Activated naive CD4-positive, alpha-beta T cell treated with anti-CD3 and anti-CD28 coated beads, Interleukin-2, amount 50 U/mL, for 24 hours (primary cell): Measurements from ENCODE around the gene DCTN5.

Experiments used
- H3K27ac Mint-ChIP-seq: one replicate; pipeline ENCODE4 v1.8.0; 2021; ENCODE audit warnings: mild to moderate bottlenecking, mixed read lengths
- H3K27me3 Mint-ChIP-seq: one replicate; pipeline ENCODE4 v1.8.0; 2021; ENCODE audit warnings: mixed read lengths
- H3K36me3 Mint-ChIP-seq: one replicate; pipeline ENCODE4 v1.8.0; 2021; ENCODE audit warnings: mixed read lengths
- H3K4me1 Mint-ChIP-seq: one replicate; pipeline ENCODE4 v1.8.0; 2021; ENCODE audit warnings: mixed read lengths
- H3K4me3 Mint-ChIP-seq: one replicate; pipeline ENCODE4 v1.8.0; 2021; ENCODE audit warnings: mild to moderate bottlenecking, mixed read lengths
- H3K9me3 Mint-ChIP-seq: one replicate; pipeline ENCODE4 v1.8.0; 2021; ENCODE audit warnings: mixed read lengths

Gene DCTN5

GRCh38 chr16:23635958-23636357 is 5.3 kb upstream of the DCTN5 start:
- Mint-ChIP-seq H3K36me3 (peaks cover 10% of the 10 kb centered on the region), H3K9me3 (no peaks in the 10 kb centered on the region), H3K27ac (peak overlapping the region; percentile 25), H3K27me3 (no peaks in the 10 kb centered on the region), H3K4me1 (peaks cover 30% of the 10 kb centered on the region), H3K4me3 (no peak overlapping the region)

GRCh38 chr16:23640615-23640930 is 693 bp upstream of the DCTN5 start:
- Mint-ChIP-seq H3K4me1 (peaks cover 27% of the 10 kb centered on the region), H3K9me3 (peaks cover 4% of the 10 kb centered on the region), H3K36me3 (peaks cover 10% of the 10 kb centered on the region), H3K4me3 (peak overlapping the region; percentile 94), H3K27me3 (no peaks in the 10 kb centered on the region), H3K27ac (peak overlapping the region; percentile 97)

GRCh38 chr16:23642246-23642774 is 1.0 kb downstream of the DCTN5 start:
- H3K36me3 Mint-ChIP-seq: peaks cover 19% of the 10 kb centered on the region
- H3K9me3 Mint-ChIP-seq: peaks cover 5% of the 10 kb centered on the region
- no peaks in the 10 kb centered on the region for H3K27me3 Mint-ChIP-seq
- peak overlapping the region; percentile 94 for H3K4me3 Mint-ChIP-seq
- peak overlapping the region; percentile 97 for H3K27ac Mint-ChIP-seq
- H3K4me1 Mint-ChIP-seq: peaks cover 42% of the 10 kb centered on the region

GRCh38 chr16:23650674-23651416 is 9.6 kb downstream of the DCTN5 start:
- H3K36me3 Mint-ChIP-seq: peaks cover 45% of the 10 kb centered on the region
- H3K27ac Mint-ChIP-seq: no peak overlapping the region
- H3K9me3 Mint-ChIP-seq: no peaks in the 10 kb centered on the region
- peak overlapping the region; percentile 1 for H3K4me3 Mint-ChIP-seq
- no peaks in the 10 kb centered on the region for H3K27me3 Mint-ChIP-seq
- peaks cover 46% of the 10 kb centered on the region for H3K4me1 Mint-ChIP-seq

- Mint-ChIP-seq H3K36me3 (peaks cover 35% of the 10 kb centered on the region), H3K4me1 (peaks cover 34% of the 10 kb centered on the region), H3K4me3 (peak overlapping the region; percentile 24), H3K27me3 (no peaks in the 10 kb centered on the region), H3K27ac (peak overlapping the region; percentile 86), H3K9me3 (no peaks in the 10 kb centered on the region)
Observed at GRCh38 chr16:23651943-23652468, 10.7 kb downstream of the DCTN5 start.

GRCh38 chr16:23663918-23664317 is 22.7 kb downstream of the DCTN5 start:
- no peaks in the 10 kb centered on the region for H3K9me3 Mint-ChIP-seq
- no peaks in the 10 kb centered on the region for H3K27me3 Mint-ChIP-seq
- H3K4me1 Mint-ChIP-seq: no peaks in the 10 kb centered on the region
- H3K36me3 Mint-ChIP-seq: peaks cover 23% of the 10 kb centered on the region
- H3K4me3 Mint-ChIP-seq: no peak overlapping the region
- no peak overlapping the region for H3K27ac Mint-ChIP-seq

GRCh38 chr16:23666571-23667354 is 25.5 kb downstream of the DCTN5 start:
- no peak overlapping the region for H3K27ac Mint-ChIP-seq
- H3K4me3 Mint-ChIP-seq: no peak overlapping the region
- H3K4me1 Mint-ChIP-seq: peaks cover 6% of the 10 kb centered on the region
- H3K9me3 Mint-ChIP-seq: no peaks in the 10 kb centered on the region
- H3K36me3 Mint-ChIP-seq: peaks cover 15% of the 10 kb centered on the region
- H3K27me3 Mint-ChIP-seq: no peaks in the 10 kb centered on the region

- Mint-ChIP-seq H3K4me3 (no peak overlapping the region), H3K4me1 (peaks cover 6% of the 10 kb centered on the region), H3K36me3 (peaks cover 13% of the 10 kb centered on the region), H3K9me3 (no peaks in the 10 kb centered on the region), H3K27ac (no peak overlapping the region), H3K27me3 (no peaks in the 10 kb centered on the region)
Observed at GRCh38 chr16:23667355-23667659, 26.0 kb downstream of the DCTN5 start.

- peaks cover 13% of the 10 kb centered on the region for H3K36me3 Mint-ChIP-seq
- peaks cover 6% of the 10 kb centered on the region for H3K4me1 Mint-ChIP-seq
- H3K4me3 Mint-ChIP-seq: no peak overlapping the region
- H3K9me3 Mint-ChIP-seq: no peaks in the 10 kb centered on the region
- no peaks in the 10 kb centered on the region for H3K27me3 Mint-ChIP-seq
- H3K27ac Mint-ChIP-seq: peak overlapping the region; percentile 11
Observed at GRCh38 chr16:23668225-23668624, 27.0 kb downstream of the DCTN5 start.

GRCh38 chr16:23668873-23669272 is 27.6 kb downstream of the DCTN5 start:
- H3K4me1 Mint-ChIP-seq: peaks cover 6% of the 10 kb centered on the region
- H3K36me3 Mint-ChIP-seq: peaks cover 13% of the 10 kb centered on the region
- no peak overlapping the region for H3K4me3 Mint-ChIP-seq
- no peaks in the 10 kb centered on the region for H3K27me3 Mint-ChIP-seq
- H3K9me3 Mint-ChIP-seq: no peaks in the 10 kb centered on the region
- H3K27ac Mint-ChIP-seq: no peak overlapping the region

GRCh38 chr16:23670137-23670776 is 29.0 kb downstream of the DCTN5 start:
- H3K4me3 Mint-ChIP-seq: no peak overlapping the region

GRCh38 chr16:23673971-23674614 is 32.8 kb downstream of the DCTN5 start:
- no peaks in the 10 kb centered on the region for H3K36me3 Mint-ChIP-seq
- H3K27ac Mint-ChIP-seq: no peak overlapping the region
- no peaks in the 10 kb centered on the region for H3K9me3 Mint-ChIP-seq
- no peak overlapping the region for H3K4me3 Mint-ChIP-seq
- H3K27me3 Mint-ChIP-seq: no peaks in the 10 kb centered on the region
- peaks cover 8% of the 10 kb centered on the region for H3K4me1 Mint-ChIP-seq

More at GRCh38 chr16:23670137-23670776, 29.0 kb downstream of the DCTN5 start:
- no peaks in the 10 kb centered on the region for H3K9me3 Mint-ChIP-seq
- peaks cover 6% of the 10 kb centered on the region for H3K4me1 Mint-ChIP-seq
- H3K27me3 Mint-ChIP-seq: no peaks in the 10 kb centered on the region
- no peak overlapping the region for H3K27ac Mint-ChIP-seq
- peaks cover 9% of the 10 kb centered on the region for H3K36me3 Mint-ChIP-seq

- Mint-ChIP-seq H3K27ac (no peak overlapping the region), H3K9me3 (no peaks in the 10 kb centered on the region), H3K4me3 (peak overlapping the region; percentile 84), H3K36me3 (peaks cover 2% of the 10 kb centered on the region), H3K27me3 (no peaks in the 10 kb centered on the region), H3K4me1 (peaks cover 9% of the 10 kb centered on the region)
Observed at GRCh38 chr16:23676924-23677480, 35.7 kb downstream of the DCTN5 start.

GRCh38 chr16:23678430-23679273 is 37.4 kb downstream of the DCTN5 start, which contains the start of gene PLK1:
PLK1 (plus strand) TSS chr16:23678889; CDS start chr16:23678933, 44 bp downstream.
- peak within 1 kb of the TSS; percentile 8 for H3K27ac Mint-ChIP-seq
- H3K4me1 Mint-ChIP-seq: peaks cover 9% of the 10 kb centered on the region
- H3K4me3 Mint-ChIP-seq: peak within 1 kb of the TSS; percentile 84
- peaks cover 2% of the 10 kb centered on the region for H3K36me3 Mint-ChIP-seq
- no peaks in the 10 kb centered on the region for H3K27me3 Mint-ChIP-seq
- no peaks in the 10 kb centered on the region for H3K9me3 Mint-ChIP-seq
